GM18873 (cell line): ENCODE results near the gene RNF14.

ENCODE experiments used
- ATAC-seq: cut with Tn5 transposase; IDR thresholded peaks from one replicate; pipeline ENCODE4 v1.9.1; 2021; ENCODE audit warnings: mild to moderate bottlenecking, moderate library complexity, moderate number of reproducible peaks; ENCODE audit not compliant: unreplicated experiment, low FRiP score

RNF14 gene

GRCh38 chr5:141973871-141974595 lies 5.1 kb downstream of the RNF14 start:
- no peak for ATAC-seq

DNA sequence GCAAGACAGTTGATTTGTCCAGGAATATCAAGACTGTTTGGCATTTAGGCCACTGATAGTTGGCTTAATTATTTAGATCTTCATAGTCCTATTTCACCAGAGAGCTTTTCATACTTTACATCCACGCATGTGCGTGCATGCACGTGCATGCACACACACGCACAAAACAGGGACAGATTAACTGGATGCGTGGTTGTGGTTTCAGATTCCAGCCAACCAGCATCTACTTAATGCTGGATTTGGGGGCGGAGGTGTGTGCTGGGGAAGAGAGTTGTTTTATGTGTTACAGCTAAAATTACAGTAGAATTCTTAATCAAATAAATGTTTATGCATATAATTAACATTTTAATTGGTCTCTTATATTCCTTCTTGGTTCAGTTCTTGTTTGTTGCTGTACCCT lies 7.3 kb downstream of the RNF14 start:
- ATAC-seq: no peak

- no peak for ATAC-seq
Observed at GRCh38 chr5:141978389-141978788, 9.5 kb downstream of the RNF14 start.

- no peak for ATAC-seq
Observed at GRCh38 chr5:141982626-141983025, 13.7 kb downstream of the RNF14 start.

- no peak for ATAC-seq
Observed at GRCh38 chr5:141986072-141986471, 17.2 kb downstream of the RNF14 start.

- ATAC-seq: no peak
Observed at GRCh38 chr5:141989720-141990119, 20.8 kb downstream of the RNF14 start.

GRCh38 chr5:141992349-141992963 lies 23.6 kb downstream of the RNF14 start:
- no peak for ATAC-seq

DNA sequence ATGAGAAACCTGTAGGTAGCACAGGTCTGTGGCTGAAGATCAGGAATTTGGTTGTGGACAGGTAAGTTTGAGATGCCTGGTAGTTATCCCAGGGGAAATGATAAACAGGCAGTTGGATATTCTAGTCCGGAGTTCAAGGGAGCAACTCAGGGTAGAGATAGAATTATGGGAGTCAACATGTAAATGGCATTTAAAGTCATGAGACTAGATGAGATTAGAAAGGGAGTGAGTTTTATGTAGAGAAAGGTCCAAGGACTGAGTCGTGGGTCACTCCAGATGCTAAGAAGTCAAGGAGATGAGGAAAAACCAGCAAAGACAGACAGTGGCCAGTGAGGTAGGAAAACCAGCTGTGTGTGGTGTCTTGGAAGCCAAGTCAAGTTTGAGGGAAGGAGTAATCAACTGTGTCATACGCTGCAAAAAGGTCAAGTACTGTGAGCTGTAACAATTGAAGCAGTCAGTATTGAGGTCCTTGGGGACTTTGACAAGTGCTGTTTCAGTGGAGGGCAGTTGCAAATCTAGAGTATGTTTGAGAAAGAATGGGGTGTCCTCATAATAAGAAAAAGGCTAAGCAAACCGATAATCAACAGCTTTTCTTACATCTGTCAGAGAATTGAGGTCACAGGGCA lies 25.7 kb downstream of the RNF14 start:
- ATAC-seq: no peak

DNA sequence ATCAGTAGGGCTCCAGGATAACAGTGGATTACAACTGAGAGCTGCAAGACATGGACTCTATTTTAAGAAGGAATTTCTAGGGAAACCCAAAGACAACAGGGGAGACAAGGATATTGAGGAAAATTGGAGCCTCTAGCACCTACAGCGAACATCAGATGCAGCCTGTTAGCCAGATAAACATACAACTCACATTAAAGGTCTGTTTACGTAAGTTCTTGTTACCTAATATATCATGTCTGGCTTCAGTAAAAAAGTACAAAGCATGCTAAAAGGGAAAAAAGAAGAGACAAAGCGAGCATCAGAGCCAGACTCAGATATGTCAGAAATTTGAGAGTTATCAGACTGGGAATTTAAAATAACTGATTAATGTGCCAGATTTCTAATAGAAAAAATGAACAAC lies 26.8 kb downstream of the RNF14 start:
- no peak for ATAC-seq

DNA sequence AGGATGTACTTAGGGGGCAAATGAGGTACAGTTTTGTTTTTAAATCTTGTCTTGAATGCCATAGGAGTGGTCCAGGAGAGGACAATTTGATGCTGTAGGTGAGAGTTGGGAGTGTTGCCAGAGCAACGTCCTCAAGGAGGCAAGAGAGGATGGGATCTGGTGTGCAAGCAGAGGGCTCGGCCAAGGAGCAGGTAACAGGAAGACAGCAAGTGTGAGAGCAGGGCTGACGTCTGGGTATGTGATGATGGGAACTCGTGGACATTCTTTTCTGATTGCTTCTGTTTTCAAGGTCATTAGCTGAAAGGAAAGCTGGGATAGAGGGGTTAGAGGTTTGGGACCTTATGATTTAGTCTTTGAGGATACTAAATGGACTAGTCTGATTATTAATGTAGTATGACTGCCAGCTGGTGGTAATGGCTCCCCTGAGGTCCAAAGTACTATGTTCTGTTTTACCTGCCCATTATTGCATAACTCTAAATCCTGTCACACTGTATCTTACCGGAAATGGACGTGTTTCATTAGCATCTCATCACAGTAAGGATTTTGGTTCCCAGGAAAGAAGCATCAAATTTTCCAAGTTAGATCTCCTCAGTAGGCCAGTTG lies 28.6 kb downstream of the RNF14 start:
- no peak for ATAC-seq

DNA sequence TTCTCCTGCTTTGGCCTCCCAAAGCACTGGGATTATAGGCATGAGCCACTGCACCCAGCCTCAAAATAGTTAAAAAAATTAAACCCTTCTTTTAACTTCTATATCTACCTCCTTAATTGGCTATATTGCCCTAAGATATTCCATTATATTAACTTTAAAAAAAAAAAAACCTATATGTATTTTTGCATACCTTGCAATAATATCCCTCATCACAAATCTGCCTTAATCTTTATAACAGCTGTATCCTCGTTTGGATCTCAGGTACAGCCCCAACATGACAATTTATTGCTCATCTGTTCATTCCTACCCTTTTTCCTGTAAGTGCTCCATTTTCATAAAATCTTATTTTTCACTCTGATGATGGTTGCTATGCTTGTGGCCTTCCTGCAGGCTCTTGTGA lies 31.3 kb downstream of the RNF14 start:
- no peak for ATAC-seq

GRCh38 chr5:142000704-142001484 lies 32.0 kb downstream of the RNF14 start:
- no peak for ATAC-seq

GRCh38 chr5:142003266-142003800 lies 34.4 kb downstream of the RNF14 start:
- ATAC-seq: no peak

DNA sequence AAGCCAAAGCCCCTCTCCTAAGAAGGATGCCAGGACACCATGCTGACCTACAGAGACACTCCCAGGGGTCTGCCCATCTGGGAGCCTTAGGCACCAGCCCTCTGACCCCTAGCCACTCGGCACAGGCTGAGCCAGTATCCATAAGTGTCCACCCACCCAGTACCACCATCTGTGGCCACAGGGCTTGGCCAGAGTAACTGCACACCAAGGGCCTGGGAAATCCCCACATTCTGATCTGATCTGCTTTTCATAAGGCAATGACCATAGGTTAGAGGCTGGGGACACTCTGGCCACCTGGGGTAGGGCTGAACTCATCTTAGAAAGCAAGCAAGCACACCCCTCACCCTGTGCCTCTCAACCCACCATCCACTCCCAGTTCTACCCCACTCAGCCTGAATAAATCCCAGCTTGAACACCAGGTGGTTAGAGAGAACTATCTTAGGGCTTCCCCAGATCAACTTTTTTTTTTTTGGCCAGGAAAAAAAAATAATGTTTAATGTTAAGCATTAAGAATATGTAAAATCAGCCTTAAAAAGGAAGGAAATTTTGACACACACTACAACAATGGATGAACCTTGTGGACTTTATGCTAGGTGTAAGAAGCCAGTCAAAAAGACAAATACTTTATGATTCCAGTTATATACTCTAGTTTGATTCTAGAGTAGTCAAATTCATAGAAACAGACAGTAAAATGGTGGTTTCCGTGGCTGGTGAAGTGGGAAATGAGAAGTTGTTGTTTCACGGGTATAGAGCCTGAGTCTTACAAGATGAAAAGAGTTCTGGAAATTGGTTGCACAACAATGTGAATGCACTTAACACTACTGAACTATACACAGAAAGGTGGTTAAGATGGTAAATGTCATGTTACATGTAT lies 37.7 kb downstream of the RNF14 start:
- no peak for ATAC-seq

- ATAC-seq: no peak
Observed at GRCh38 chr5:142007237-142007544, 38.3 kb downstream of the RNF14 start.

GRCh38 chr5:142008813-142009212 lies 39.9 kb downstream of the RNF14 start:
- no peak for ATAC-seq

DNA sequence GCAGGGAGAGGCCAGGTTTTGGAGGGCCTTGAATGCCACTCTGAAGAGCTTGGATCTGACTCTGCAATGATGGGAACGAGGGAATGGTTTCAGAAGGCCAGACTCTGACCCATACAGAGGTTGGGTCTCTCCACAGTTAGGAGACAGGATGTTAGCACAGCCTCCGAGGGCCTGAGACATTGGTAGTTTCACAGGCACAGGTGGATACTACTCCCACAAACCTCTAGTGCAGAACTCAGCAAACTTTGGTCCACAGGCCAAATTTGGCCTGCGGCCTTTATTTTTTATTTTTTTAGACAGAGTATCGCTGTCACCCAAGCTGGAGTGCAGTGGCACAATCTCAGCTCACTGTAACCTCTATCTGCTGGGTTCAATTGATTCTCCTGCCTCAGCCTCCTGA lies 41.0 kb downstream of the RNF14 start:
- no peak for ATAC-seq

DNA sequence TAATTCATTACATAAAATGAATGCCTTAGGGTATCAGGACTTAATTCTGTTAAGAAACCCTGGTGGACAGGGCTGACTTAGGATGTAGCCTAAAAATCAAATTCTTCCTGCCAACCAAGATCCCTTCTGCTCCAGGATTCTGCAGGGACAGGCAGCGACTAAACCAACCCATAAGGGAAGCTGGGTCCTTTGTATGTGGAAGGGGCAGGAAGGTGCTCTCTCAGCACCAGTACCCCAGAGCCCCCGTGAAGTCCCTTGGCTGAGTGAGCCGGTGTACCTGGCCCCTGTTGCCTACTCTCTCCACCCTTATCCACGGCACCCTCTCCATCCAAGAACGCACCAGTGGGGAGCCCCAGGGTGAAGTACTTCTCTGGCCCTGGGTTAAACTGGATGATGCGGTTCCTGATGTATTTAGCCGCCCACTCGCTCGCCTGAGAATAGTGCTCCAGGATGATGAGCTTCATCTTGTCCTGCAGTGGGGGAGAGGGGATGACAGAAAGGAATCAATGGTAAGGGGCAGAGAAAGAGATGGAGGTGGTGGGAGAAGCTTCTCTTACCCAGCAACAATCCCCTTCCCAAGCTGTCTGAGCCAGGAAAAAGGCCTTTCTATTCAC lies 42.8 kb downstream of the RNF14 start:
- no peak for ATAC-seq

GRCh38 chr5:142012186-142012785 lies 43.4 kb downstream of the RNF14 start:
- no peak for ATAC-seq
